AG10803 (cell line): ENCODE results near the gene MAP1LC3C.

Source experiments
- DNase-seq: peaks from one replicate; pipeline ENCODE4 v3.0.0; 2010; ENCODE audit warnings: low read depth
- H3K4me3 ChIP-seq: 2 replicates; pipeline ENCODE4 v1.5.1; 2011; ENCODE audit warnings: mild to moderate bottlenecking, low read length, control low read depth
- CTCF ChIP-seq: conservative IDR thresholded peaks from 2 replicates; pipeline ENCODE4 v1.5.1; 2011; ENCODE audit warnings: mild to moderate bottlenecking, low read length, control low read depth, inconsistent platforms

Gene MAP1LC3C

DNA sequence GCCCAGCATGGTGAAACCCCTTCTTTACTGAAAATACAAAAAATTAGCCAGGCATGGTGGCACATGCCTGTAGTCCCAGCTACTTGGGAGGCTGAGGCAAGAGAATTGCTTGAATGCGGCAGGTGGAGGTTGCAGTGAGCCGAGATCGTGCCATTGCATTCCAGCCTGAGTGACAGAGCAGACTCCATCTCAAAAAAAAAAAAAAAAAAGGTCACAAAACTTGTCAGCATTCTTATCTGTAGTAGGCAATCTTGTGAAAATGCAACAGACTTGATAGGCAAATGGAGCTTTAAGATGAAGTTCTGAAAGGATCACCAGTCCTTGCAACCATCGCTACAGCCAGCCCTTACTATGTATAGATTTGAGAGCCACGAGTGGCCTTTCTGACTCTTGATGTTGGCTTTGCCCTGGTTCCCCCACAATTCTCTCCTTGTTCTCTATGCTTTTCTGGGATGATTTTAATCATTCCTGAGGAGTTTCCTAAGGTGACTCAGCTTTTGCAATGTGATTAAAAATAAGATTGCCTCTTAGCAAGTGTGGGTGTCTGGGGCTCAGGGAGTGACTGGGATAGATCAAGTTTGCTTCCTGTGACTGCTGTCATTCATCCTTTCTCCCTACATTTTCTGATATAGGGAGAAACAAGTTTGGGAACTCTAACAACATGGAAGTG, 7.1 kb upstream of the MAP1LC3C start:
- DNase-seq = peak; percentile 38
- H3K4me3 ChIP-seq = no peak overlapping the region
- TF ChIP-seq CTCF = no peak

- no peak for TF ChIP-seq CTCF
- no peak overlapping the region for H3K4me3 ChIP-seq
- peak; percentile 57 for DNase-seq
Observed at GRCh38 chr1:242004751-242005495, 6.0 kb upstream of the MAP1LC3C start.

GRCh38 chr1:242002510-242002909, 3.6 kb upstream of the MAP1LC3C start:
- H3K4me3 ChIP-seq = no peak overlapping the region
- TF ChIP-seq CTCF = no peak
- peak; percentile 80 for DNase-seq

GRCh38 chr1:242002072-242002471, 3.2 kb upstream of the MAP1LC3C start:
- TF ChIP-seq CTCF = no peak

GRCh38 chr1:242000434-242000833, 1.5 kb upstream of the MAP1LC3C start:
- H3K4me3 ChIP-seq = no peak overlapping the region
- no peak for DNase-seq
- no peak for TF ChIP-seq CTCF

More at GRCh38 chr1:242002072-242002471, 3.2 kb upstream of the MAP1LC3C start:
- DNase-seq = peak; percentile 78
- no peak overlapping the region for H3K4me3 ChIP-seq

DNA sequence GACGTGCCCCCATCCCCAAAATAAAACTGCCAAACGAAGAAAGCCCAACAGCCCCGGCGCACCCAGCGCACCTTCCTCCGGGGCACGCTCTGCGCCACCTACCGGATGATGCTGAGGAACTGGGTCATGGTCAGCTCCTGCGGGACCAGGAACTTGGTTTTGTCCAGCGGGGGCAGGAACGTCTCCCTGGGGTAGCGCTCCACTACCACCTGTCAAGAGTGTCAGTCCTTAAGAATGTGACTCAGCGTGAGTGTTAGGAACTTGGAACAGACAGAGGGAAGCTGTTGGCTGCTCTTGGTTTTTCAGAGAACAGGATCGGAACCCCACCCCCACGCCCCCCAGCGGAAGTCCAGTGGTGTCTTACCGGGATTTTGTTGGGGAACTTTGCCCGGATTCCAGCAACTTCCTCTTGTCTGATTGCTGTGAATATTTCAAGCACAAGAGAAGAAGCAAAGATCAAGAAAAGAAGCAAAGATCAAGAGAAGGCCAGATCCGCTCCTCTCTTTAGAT, 431 bp downstream of the MAP1LC3C start:
- peak; percentile 88 for DNase-seq
- peak overlapping the region; percentile 53 for H3K4me3 ChIP-seq
- TF ChIP-seq CTCF = peak; percentile 71
